HepG2 (cell line): Measurements from ENCODE around the gene FOXL3. TPM values are rescaled to one million over a fixed set of nuclear protein-coding genes. Genes with fewer than 3 reads are reported as not detected.

ENCODE experiments used
- ATAC-seq: fragments of 200-7000 bp; cut with Tn5 transposase; 3 replicates; pipeline ENCODE4 v1.9.1; 2020; ENCODE audit warnings: mild to moderate bottlenecking, moderate library complexity
- BruUV-seq: library from RNA; stranded (reverse); fragments of 400-500 nt; replicated peaks from 2 replicates; lab custom pipeline; 2021; lab: Mats Ljungman, UMichigan
- CTCF ChIA-PET: fragments of 300-600 bp; formaldehyde crosslinking; extraction: SDS; loops from one replicate; lab custom pipeline; 2021; ENCODE audit warnings: low total read pairs, inconsistent platforms, low intra/inter-chr PET ratio; lab: Yijun Ruan, JAX
- POLR2A ChIA-PET: fragments of 350-600 bp; sonication (Branson Sonifier 250); formaldehyde crosslinking; loops from one replicate; lab custom pipeline; 2020; ENCODE audit warnings: antibody characterized with exemption, inconsistent platforms; lab: Yijun Ruan, JAX
- DNase-seq: peaks from one replicate; pipeline ENCODE4 v3.0.0-alpha.2; 2015; ENCODE audit warnings: low spot score
- FAIRE-seq: peaks from 3 replicates; lab custom pipeline; 2011; peaks lifted over from hg19 to GRCh38; lab: Jason Lieb, UNC
- H2AFZ ChIP-seq: one replicate; pipeline ENCODE4 v1.6.1; 2011; ENCODE audit warnings: low read length, inconsistent platforms
- H3K27ac ChIP-seq: fragments of 300-600 bp; 3 replicates; pipeline ENCODE4 v1.8.0; 2011; ENCODE audit warnings: mixed run types, mild to moderate bottlenecking, mixed read lengths, low read length, inconsistent platforms; ENCODE audit not compliant: insufficient read depth; ENCODE audit errors: extremely low read length
- H3K27me3 ChIP-seq, 2 experiments: fragments of 200-600 bp in 1 of 2; 2 replicates in 1 of 2; 3 replicates in 1 of 2; pipeline versions ENCODE4 v1.6.0 to v1.8.0; 2011; ENCODE audit warnings: low read length in 2 of 2, mild to moderate bottlenecking in 2 of 2, moderate library complexity in 2 of 2, inconsistent platforms in 1 of 2; ENCODE audit not compliant: insufficient read depth in 2 of 2, control insufficient read depth in 1 of 2
- H3K36me3 ChIP-seq, 2 experiments: fragments of 200-600 bp in 1 of 2; replicated peaks in 1 of 2; 2 replicates in 1 of 2; 3 replicates in 1 of 2; pipeline versions ENCODE4 v1.5.1 to v1.8.0; 2011; ENCODE audit warnings: low read length in 2 of 2, inconsistent platforms in 1 of 2; ENCODE audit not compliant: insufficient read depth in 2 of 2, control insufficient read depth in 1 of 2
- H3K4me1 ChIP-seq: 2 replicates; pipeline ENCODE4 v1.5.1; 2012; ENCODE audit warnings: low read length, inconsistent platforms; ENCODE audit not compliant: insufficient read depth
- H3K4me2 ChIP-seq: 2 replicates; pipeline ENCODE4 v1.6.0; 2011; ENCODE audit warnings: low read depth, low read length, inconsistent platforms
- H3K4me3 ChIP-seq, 3 experiments: fragments of 200-600 bp in 1 of 3; sonication (generic), shearing (Covaris generic) in 1 of 3; replicated peaks in 1 of 3; 2 replicates each; pipeline ENCODE4 v1.5.1; 2011 to 2016; ENCODE audit warnings: low read length in 3 of 3, inconsistent platforms in 2 of 3, low read depth in 2 of 3, mild to moderate bottlenecking in 2 of 3, control low read depth in 1 of 3, mixed read lengths in 1 of 3; ENCODE audit not compliant: insufficient read depth in 1 of 3
- H3K79me2 ChIP-seq: one replicate; pipeline ENCODE4 v1.6.1; 2011; ENCODE audit warnings: low read length, inconsistent platforms; ENCODE audit not compliant: insufficient read depth
- H3K9ac ChIP-seq: 2 replicates; pipeline ENCODE4 v1.6.0; 2011; ENCODE audit warnings: mild to moderate bottlenecking, low read depth, low read length, inconsistent platforms; ENCODE audit not compliant: insufficient read depth
- H3K9me3 ChIP-seq: 2 replicates; pipeline ENCODE4 v1.5.1; 2012; ENCODE audit warnings: mild to moderate bottlenecking, low read length
- H4K20me1 ChIP-seq: 2 replicates; pipeline ENCODE4 v1.6.0; 2011; ENCODE audit warnings: inconsistent platforms, mild to moderate bottlenecking, low read length, moderate library complexity; ENCODE audit not compliant: insufficient read depth
- ATRX ChIP-seq: sonication (generic); formaldehyde crosslinking; IDR thresholded peaks from 2 replicates; pipeline ENCODE4 v1.4.0; 2020; ENCODE audit warnings: missing genetic modification reagents, borderline replicate concordance
- CEBPB ChIP-seq: IDR thresholded peaks from 2 replicates; pipeline ENCODE4 v1.6.1; 2011; ENCODE audit warnings: low read depth, low read length, improper control_type of control experiment, borderline replicate concordance
- KDM5A ChIP-seq: fragments of 200-600 bp; sonication (generic); IDR thresholded peaks from 2 replicates; pipeline ENCODE4 v1.7.0; 2018; ENCODE audit warnings: antibody characterized with exemption, mild to moderate bottlenecking, low read length, borderline replicate concordance
- TOPORS ChIP-seq: sonication (generic); formaldehyde crosslinking; IDR thresholded peaks from 2 replicates; pipeline ENCODE4 v1.8.0; 2023; ENCODE audit warnings: mild to moderate bottlenecking, missing genetic modification reagents
- ZMYM2 ChIP-seq: sonication (generic); formaldehyde crosslinking; IDR thresholded peaks from 2 replicates; pipeline ENCODE4 v1.8.0; 2022; ENCODE audit warnings: mild to moderate bottlenecking, missing genetic modification reagents
- ZMYM3 ChIP-seq: sonication (generic); formaldehyde crosslinking; IDR thresholded peaks from 2 replicates; pipeline ENCODE4 v1.5.1; 2020; ENCODE audit warnings: mild to moderate bottlenecking, missing genetic modification reagents
- ZNF329 ChIP-seq: sonication (generic); formaldehyde crosslinking; IDR thresholded peaks from 2 replicates; pipeline ENCODE4 v1.9.0; 2021; ENCODE audit warnings: low read depth, mild to moderate bottlenecking, missing genetic modification reagents
- ZNF383 ChIP-seq: sonication (generic); formaldehyde crosslinking; IDR thresholded peaks from 2 replicates; pipeline ENCODE4 v1.4.0; 2020; ENCODE audit warnings: missing genetic modification reagents, mild to moderate bottlenecking, borderline replicate concordance
- ZNF432 ChIP-seq: sonication (generic); formaldehyde crosslinking; IDR thresholded peaks from 2 replicates; pipeline ENCODE4 v1.5.0; 2020; ENCODE audit warnings: missing genetic modification reagents, mild to moderate bottlenecking, borderline replicate concordance
- ZNF451 ChIP-seq: sonication (generic); formaldehyde crosslinking; IDR thresholded peaks from 2 replicates; pipeline ENCODE4 v1.5.0; 2020; ENCODE audit warnings: mild to moderate bottlenecking, missing genetic modification reagents
- ZNF644 ChIP-seq: IDR thresholded peaks from 2 replicates; pipeline ENCODE4 v1.6.1; 2016; ENCODE audit warnings: low read depth
- ZNF678 ChIP-seq: sonication (generic); formaldehyde crosslinking; IDR thresholded peaks from 2 replicates; pipeline ENCODE4 v1.4.0; 2020; ENCODE audit warnings: mild to moderate bottlenecking, missing genetic modification reagents
- WGBS: methylation state at CpG from one replicate; pipeline ENCODE4 v1.1.6; 2017; ENCODE audit warnings: low lambda C conversion rate; 5-methylcytosine and 5-hydroxymethylcytosine counted together
- in situ Hi-C: cut with HindIII; loops from 2 replicates; pipeline ENCODE4 v1.10.0; 2017; ENCODE audit warnings: low pct_unique_long_range_greater_than_20kb; ENCODE audit not compliant: extremely low pct_ligation_motif_present
- intact Hi-C: fragments of 100-400 bp; cut with micrococcal nuclease; formaldehyde crosslinking; loops from one replicate; pipeline ENCODE4 v1.10.0; 2022; ENCODE audit not compliant: unreplicated experiment
- polyA plus RNA-seq, 8 experiments: library from polyadenylated mRNA; depleted of rRNA in 3 of 8; stranded (reverse) in 7 of 8; unstranded in 1 of 8; fragments of >200 nt; fragmentation: Illumina TruSeq in 4 of 8; extraction: Trizol in 4 of 8; gene quantifications; 2 replicates each; pipeline versions ENCODE4 v1.2.1 to v1.2.3, GENCODE V29; 2011 to 2016; ENCODE audit warnings: low read depth in 4 of 8, missing spikeins in 1 of 8, mixed read lengths in 1 of 8; ENCODE audit not compliant: insufficient read depth in 1 of 8
- total RNA-seq, 5 experiments: library from RNA; depleted of rRNA; stranded (reverse); fragments of >200 nt; fragmentation: Illumina TruSeq; extraction: Trizol; gene quantifications; 2 replicates each; pipeline ENCODE4 v1.2.3, GENCODE V29; 2016; ENCODE audit warnings: low read depth in 1 of 5
- TF ChIP-seq, protein P1 (sequence below): sonication (generic); formaldehyde crosslinking; IDR thresholded peaks from 2 replicates; pipeline ENCODE4 v1.4.0; 2020; ENCODE audit warnings: low read depth, mild to moderate bottlenecking, missing genetic modification reagents
- TF ChIP-seq, protein P2 (sequence below): sonication (generic); formaldehyde crosslinking; IDR thresholded peaks from 2 replicates; pipeline ENCODE4 v1.4.0; 2020; ENCODE audit warnings: mild to moderate bottlenecking, missing genetic modification reagents

FOXL3 gene
- total and polyA plus RNA-seq, 2 of the 13 experiments (the other 11 are each of a cell fraction or from before 2014, with no cell fraction given) = not detected

DNA sequence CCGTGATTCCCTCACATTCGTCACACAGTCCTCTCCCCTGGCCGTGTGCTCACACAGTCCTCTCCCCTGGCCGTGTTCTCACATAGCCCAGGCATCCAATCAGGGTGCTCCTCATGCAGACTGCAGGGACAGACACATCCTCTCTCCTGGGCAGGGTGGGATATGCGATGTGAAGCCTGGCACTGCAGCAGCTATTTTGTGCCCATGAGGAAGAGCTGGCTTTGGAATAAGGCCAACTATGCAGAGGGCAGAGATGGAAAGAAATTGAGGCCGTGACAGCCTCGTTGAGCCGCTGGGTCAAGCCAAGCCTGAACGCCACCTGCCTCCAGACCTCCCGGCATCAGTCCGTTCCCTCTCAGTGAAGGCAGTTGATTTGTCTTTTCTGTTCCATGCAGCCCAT lies 35.8 kb downstream of the FOXL3 start:
- Histone ChIP-seq H3K9me3 (no peaks in the 10 kb centered on the region), H2AFZ (no peak overlapping the region), H3K4me1 (peaks cover 50% of the 10 kb centered on the region), H3K79me2 (no peaks in the 10 kb centered on the region), H3K27me3 (peaks cover 4 to 44% of the 10 kb centered on the region in 2 experiments; a peak in 4 of 5 replicates)
- ATAC-seq (no peak), FAIRE-seq (no peak), DNase-seq (no peak)
- 84% methylated on average over 10 of the region's 11 CpGs for WGBS
- BruUV-seq = no TSS peak
- CTCF ChIA-PET = no interaction called here
- TF ChIP-seq ATRX (no peak), ZNF451 (CRISPR knock-in tag) (no peak), CEBPB (no peak), ZNF329 (0 out of 2 replicates have a peak, but pooled peaks have one; percentile 70), KDM5A (no peak), ZNF383 (CRISPR knock-in tag) (no peak), ZNF678 (CRISPR knock-in tag) (no peak), ZNF644 (CRISPR knock-in tag) (no peak), ZMYM3 (CRISPR knock-in tag) (peak; percentile 43; the same call in 1 of the 2 replicates), ZNF432 (CRISPR knock-in tag) (no peak), TOPORS (CRISPR knock-in tag) (no peak), ZMYM2 (CRISPR knock-in tag) (no peak)
- TF ChIP-seq, protein P1, sequence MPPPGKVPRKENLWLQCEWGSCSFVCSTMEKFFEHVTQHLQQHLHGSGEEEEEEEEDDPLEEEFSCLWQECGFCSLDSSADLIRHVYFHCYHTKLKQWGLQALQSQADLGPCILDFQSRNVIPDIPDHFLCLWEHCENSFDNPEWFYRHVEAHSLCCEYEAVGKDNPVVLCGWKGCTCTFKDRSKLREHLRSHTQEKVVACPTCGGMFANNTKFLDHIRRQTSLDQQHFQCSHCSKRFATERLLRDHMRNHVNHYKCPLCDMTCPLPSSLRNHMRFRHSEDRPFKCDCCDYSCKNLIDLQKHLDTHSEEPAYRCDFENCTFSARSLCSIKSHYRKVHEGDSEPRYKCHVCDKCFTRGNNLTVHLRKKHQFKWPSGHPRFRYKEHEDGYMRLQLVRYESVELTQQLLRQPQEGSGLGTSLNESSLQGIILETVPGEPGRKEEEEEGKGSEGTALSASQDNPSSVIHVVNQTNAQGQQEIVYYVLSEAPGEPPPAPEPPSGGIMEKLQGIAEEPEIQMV (CRISPR knock-in tag) = no peak
- TF ChIP-seq, protein P2, sequence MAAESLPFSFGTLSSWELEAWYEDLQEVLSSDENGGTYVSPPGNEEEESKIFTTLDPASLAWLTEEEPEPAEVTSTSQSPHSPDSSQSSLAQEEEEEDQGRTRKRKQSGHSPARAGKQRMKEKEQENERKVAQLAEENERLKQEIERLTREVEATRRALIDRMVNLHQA (CRISPR knock-in tag) = no peak
- TF ChIP-seq, all 625 proteins: peak for 2
- Histone ChIP-seq H3K36me3 (no peaks in the 10 kb centered on the region), H3K4me3 (no peak overlapping the region), H3K27ac (no peak overlapping the region), H4K20me1 (no peaks in the 10 kb centered on the region), H3K4me2 (no peak overlapping the region), H3K9ac (no peak overlapping the region)
- in situ Hi-C loops (loop anchor here (10.0 kb wide), 1 partner anchor 309 kb away; no protein-coding TSS in a partner anchor), intact Hi-C loops (no loop called here)
- POLR2A ChIA-PET = interaction anchor here (1.1 kb wide), 1 partner anchor 406 kb away, joined by 3 read pairs; no protein-coding TSS in a partner anchor
